ENCODE measurements around the gene HINT2.

HINT2 gene

GRCh38 chr9:35813434-35814105 lies 1.3 kb downstream of the HINT2 start:
- Histone ChIP-seq H3K4me1 (ENCODE audit: insufficient read depth, low read length) (peaks cover 44% of the 10 kb centered on the region), H3K4me2 (ENCODE audit: insufficient read depth, low read length) (peak overlapping the region; percentile 92), H3K9ac (ENCODE audit: low read depth, low read length) (peak overlapping the region; percentile 92), H3K4me3 (ENCODE audit: low read depth in 1 of 2, low read length in 2 of 2) (peak overlapping the region in 1 of 2 experiments; percentile 84; a peak in 2 of 4 replicates), H3K79me2 (ENCODE audit: insufficient read depth, low read length) (peaks cover 12% of the 10 kb centered on the region), H2AFZ (ENCODE audit: low read depth, low read length) (no peak overlapping the region), H3K9me3 (ENCODE audit: insufficient read depth, low read length, severe bottlenecking) (no peaks in the 10 kb centered on the region), H4K20me1 (ENCODE audit: insufficient read depth, low read length) (no peaks in the 10 kb centered on the region), H3K27me3 (ENCODE audit: insufficient read depth, low read length, poor library complexity) (no peaks in the 10 kb centered on the region), H3K36me3 (ENCODE audit: insufficient read depth, low read length) (peaks cover 7% of the 10 kb centered on the region; the same call in 1 of the 2 replicates), H3K27ac (ENCODE audit: low read length) (peak overlapping the region; percentile 88)
- TF ChIP-seq CTCF (IDR thresholded peaks at IDR 0.05; ENCODE audit: borderline replicate concordance, extremely low read depth, low read length, poor library complexity, severe bottlenecking): peak; percentile 46
- no peak for TF ChIP-seq EZH2 (IDR thresholded peaks at IDR 0.05; ENCODE audit: borderline replicate concordance, low read depth, low read length, severe bottlenecking)
- no peak for ATAC-seq (ENCODE audit: insufficient read depth, low read depth)
- DNase-seq: no peak

DNA sequence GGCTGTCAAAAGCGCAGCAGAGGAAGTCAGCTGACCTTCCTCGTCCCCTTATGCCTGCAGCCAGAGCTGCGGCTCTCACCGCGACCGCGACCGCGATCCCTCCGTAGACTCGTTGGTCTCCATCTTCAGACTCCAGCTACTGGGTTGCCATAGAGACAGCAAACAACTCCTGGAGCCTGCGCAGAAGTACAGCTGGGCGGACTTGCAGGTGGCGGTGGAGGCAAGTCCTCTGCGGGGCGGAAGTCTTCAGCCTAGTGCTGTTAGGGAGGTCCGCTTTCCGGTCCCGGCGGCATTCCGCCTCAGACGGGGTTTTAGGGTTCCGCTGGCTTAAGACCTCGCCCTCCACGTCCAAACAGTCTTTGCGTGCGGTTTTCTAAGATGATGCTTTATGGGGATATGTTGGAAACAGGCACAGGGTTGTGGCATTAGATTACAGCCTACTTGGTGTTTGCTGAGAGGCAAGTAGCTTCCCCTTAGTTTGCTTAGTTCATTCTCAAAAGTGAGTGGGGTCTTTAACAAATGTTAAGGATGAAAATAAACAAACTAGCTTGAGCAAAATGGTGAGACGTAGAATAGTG lies 2.7 kb downstream of the HINT2 start, which contains the start of gene SPAG8:
SPAG8 (minus strand) TSS at position 238 of the 578 bp plus-strand sequence; CDS start at position 123, 115 bp downstream.
- peak within 1 kb of the TSS; percentile 92 for H3K4me2 ChIP-seq (ENCODE audit: insufficient read depth, low read length)
- peak within 1 kb of the TSS; percentile 54 for H3K9ac ChIP-seq (ENCODE audit: low read depth, low read length)
- ATAC-seq (ENCODE audit: insufficient read depth, low read depth) (peak; percentile 75), DNase-seq (peak; percentile 98)
- H3K36me3 ChIP-seq (ENCODE audit: insufficient read depth, low read length): peaks cover 13% of the 10 kb centered on the region; the same call in 1 of the 2 replicates
- H3K4me3 ChIP-seq (ENCODE audit: low read depth in 1 of 2, low read length in 2 of 2): peak within 1 kb of the TSS; percentile 2 to 84; a peak in 3 of 4 replicates
- H3K27ac ChIP-seq (ENCODE audit: low read length): peak within 1 kb of the TSS; percentile 85
- no peaks in the 10 kb centered on the region for H4K20me1 ChIP-seq (ENCODE audit: insufficient read depth, low read length)
- no peaks in the 10 kb centered on the region for H3K27me3 ChIP-seq (ENCODE audit: insufficient read depth, low read length, poor library complexity)
- peaks cover 12% of the 10 kb centered on the region for H3K79me2 ChIP-seq (ENCODE audit: insufficient read depth, low read length)
- no peaks in the 10 kb centered on the region for H3K9me3 ChIP-seq (ENCODE audit: insufficient read depth, low read length, severe bottlenecking)
- TF ChIP-seq EZH2 (IDR thresholded peaks at IDR 0.05; ENCODE audit: borderline replicate concordance, low read depth, low read length, severe bottlenecking): no peak
- no peak for TF ChIP-seq CTCF (IDR thresholded peaks at IDR 0.05; ENCODE audit: borderline replicate concordance, extremely low read depth, low read length, poor library complexity, severe bottlenecking)
- H2AFZ ChIP-seq (ENCODE audit: low read depth, low read length): peak within 1 kb of the TSS; percentile 81
- H3K4me1 ChIP-seq (ENCODE audit: insufficient read depth, low read length): peaks cover 44% of the 10 kb centered on the region

GRCh38 chr9:35811381-35812024 lies 3.3 kb downstream of the HINT2 start:
- Histone ChIP-seq H3K4me2 (ENCODE audit: insufficient read depth, low read length) (peak overlapping the region; percentile 92), H2AFZ (ENCODE audit: low read depth, low read length) (peak overlapping the region; percentile 75), H3K36me3 (ENCODE audit: insufficient read depth, low read length) (peaks cover 17% of the 10 kb centered on the region; the same call in 1 of the 2 replicates), H3K27me3 (ENCODE audit: insufficient read depth, low read length, poor library complexity) (no peaks in the 10 kb centered on the region), H4K20me1 (ENCODE audit: insufficient read depth, low read length) (no peaks in the 10 kb centered on the region), H3K79me2 (ENCODE audit: insufficient read depth, low read length) (peaks cover 12% of the 10 kb centered on the region), H3K9me3 (ENCODE audit: insufficient read depth, low read length, severe bottlenecking) (no peaks in the 10 kb centered on the region), H3K4me3 (ENCODE audit: low read depth in 1 of 2, low read length in 2 of 2) (peak overlapping the region in 1 of 2 experiments; percentile 84; a peak in 3 of 4 replicates), H3K27ac (ENCODE audit: low read length) (peak overlapping the region; percentile 85), H3K4me1 (ENCODE audit: insufficient read depth, low read length) (peaks cover 40% of the 10 kb centered on the region), H3K9ac (ENCODE audit: low read depth, low read length) (peak overlapping the region; percentile 54)
- TF ChIP-seq EZH2 (IDR thresholded peaks at IDR 0.05; ENCODE audit: borderline replicate concordance, low read depth, low read length, severe bottlenecking): no peak
- no peak for TF ChIP-seq CTCF (IDR thresholded peaks at IDR 0.05; ENCODE audit: borderline replicate concordance, extremely low read depth, low read length, poor library complexity, severe bottlenecking)
- ATAC-seq (ENCODE audit: insufficient read depth, low read depth) (no peak), DNase-seq (no peak)

All from DND-41 (cell line).